Nephron (organoid): ENCODE measurements around the gene SIL1.

Experiments used
- H3K27ac Mint-ChIP-seq, 3 experiments: 2 replicates each; pipeline ENCODE4 v1.8.0; 2020; ENCODE audit warnings: mixed read lengths in 3 of 3, mild to moderate bottlenecking in 2 of 3, moderate library complexity in 1 of 3
- H3K27me3 Mint-ChIP-seq: 2 replicates; pipeline ENCODE4 v1.8.0; 2021; ENCODE audit warnings: low read depth, mild to moderate bottlenecking, moderate library complexity, mixed read lengths
- H3K36me3 Mint-ChIP-seq: 2 replicates; pipeline ENCODE4 v1.8.0; 2020; ENCODE audit warnings: low read depth, mixed read lengths
- H3K4me1 Mint-ChIP-seq: 2 replicates; pipeline ENCODE4 v1.8.0; 2020; ENCODE audit warnings: mixed read lengths
- H3K4me3 Mint-ChIP-seq, 3 experiments: 2 replicates each; pipeline ENCODE4 v1.8.0; 2020; ENCODE audit warnings: mild to moderate bottlenecking in 3 of 3, mixed read lengths in 3 of 3, moderate library complexity in 2 of 3
- H3K9me3 Mint-ChIP-seq: 2 replicates; pipeline ENCODE4 v1.8.0; 2020; ENCODE audit warnings: mixed read lengths
- CTCF ChIP-seq, 3 experiments: fragments of 200-600 bp; sonication (generic); IDR thresholded peaks; one replicate each; pipeline ENCODE4 v1.5.0; 2021; ENCODE audit warnings: antibody characterized with exemption in 3 of 3; ENCODE audit not compliant: unreplicated experiment in 3 of 3

The SIL1 gene

GRCh38 chr5:139092741-139093343 lies 105.3 kb downstream of the SIL1 start:
- H3K36me3 Mint-ChIP-seq = no peaks in the 10 kb centered on the region
- TF ChIP-seq CTCF (IDR thresholded peaks at IDR 0.05; ENCODE audit: unreplicated experiment in 3 of 3) = no peak
- peaks cover 48% of the 10 kb centered on the region for H3K4me1 Mint-ChIP-seq
- peak overlapping the region in 2 of 3 experiments; percentile 40 to 52 for H3K27ac Mint-ChIP-seq
- no peaks in the 10 kb centered on the region for H3K9me3 Mint-ChIP-seq
- no peaks in the 10 kb centered on the region for H3K27me3 Mint-ChIP-seq
- H3K4me3 Mint-ChIP-seq = no peak overlapping the region

GRCh38 chr5:139091439-139092156 lies 106.6 kb downstream of the SIL1 start:
- peak; percentile 38 to 45 (median 43) for TF ChIP-seq CTCF (IDR thresholded peaks at IDR 0.05; ENCODE audit: unreplicated experiment in 3 of 3)
- Mint-ChIP-seq H3K4me1 (peaks cover 48% of the 10 kb centered on the region), H3K9me3 (no peaks in the 10 kb centered on the region), H3K27me3 (no peaks in the 10 kb centered on the region), H3K4me3 (no peak overlapping the region), H3K36me3 (no peaks in the 10 kb centered on the region), H3K27ac (peak overlapping the region; percentile 34 to 88 (median 52))

- no peak for TF ChIP-seq CTCF (IDR thresholded peaks at IDR 0.05; ENCODE audit: unreplicated experiment in 3 of 3)
- Mint-ChIP-seq H3K4me3 (no peak overlapping the region), H3K27ac (peak overlapping the region in 2 of 3 experiments; percentile 1 to 23), H3K36me3 (peaks cover 2% of the 10 kb centered on the region), H3K9me3 (no peaks in the 10 kb centered on the region), H3K4me1 (peaks cover 49% of the 10 kb centered on the region), H3K27me3 (no peaks in the 10 kb centered on the region)
Measured at GRCh38 chr5:139090581-139090980, 107.6 kb downstream of the SIL1 start.

- Mint-ChIP-seq H3K27me3 (no peaks in the 10 kb centered on the region), H3K27ac (peak overlapping the region in 1 of 3 experiments; percentile 57), H3K36me3 (peaks cover 10% of the 10 kb centered on the region), H3K4me3 (no peak overlapping the region), H3K9me3 (no peaks in the 10 kb centered on the region), H3K4me1 (peaks cover 40% of the 10 kb centered on the region)
- no peak for TF ChIP-seq CTCF (IDR thresholded peaks at IDR 0.05; ENCODE audit: unreplicated experiment in 3 of 3)
Measured at GRCh38 chr5:139088024-139088423, 110.1 kb downstream of the SIL1 start.

GRCh38 chr5:139082813-139083498 lies 115.2 kb downstream of the SIL1 start:
- H3K4me1 Mint-ChIP-seq = peaks cover 23% of the 10 kb centered on the region
- no peak for TF ChIP-seq CTCF (IDR thresholded peaks at IDR 0.05; ENCODE audit: unreplicated experiment in 3 of 3)
- peak overlapping the region; percentile 18 to 74 (median 29) for H3K27ac Mint-ChIP-seq
- peaks cover 5% of the 10 kb centered on the region for H3K9me3 Mint-ChIP-seq
- H3K36me3 Mint-ChIP-seq = peaks cover 15% of the 10 kb centered on the region
- H3K27me3 Mint-ChIP-seq = no peaks in the 10 kb centered on the region
- H3K4me3 Mint-ChIP-seq = no peak overlapping the region
